NCI-H82 treated with DMSO at 0.1 percent for 48 hours (cell line): Measurements from ENCODE around the gene CENPB.
A peak's percentile ranks its signal among the peaks of the same experiment; 100 is the strongest.

ENCODE experiments used
- DNase-seq: peaks from one replicate; lab custom pipeline; 2025; ENCODE audit not compliant: unreplicated experiment; lab: John Stamatoyannopoulos, UW

CENPB gene

GRCh38 chr20:3751305-3751674, 35.2 kb downstream of the CENPB start:
- DNase-seq: no peak

- peak; percentile 33 for DNase-seq
Measured at GRCh38 chr20:3749689-3750531, 36.6 kb downstream of the CENPB start.

GRCh38 chr20:3749087-3749688, 37.4 kb downstream of the CENPB start:
- no peak for DNase-seq

GRCh38 chr20:3748073-3748472, 38.5 kb downstream of the CENPB start:
- no peak for DNase-seq

GRCh38 chr20:3747471-3747870, 39.1 kb downstream of the CENPB start:
- DNase-seq: no peak

GRCh38 chr20:3745686-3746173, 40.8 kb downstream of the CENPB start:
- no peak for DNase-seq

- peak; percentile 16 for DNase-seq
Measured at GRCh38 chr20:3744806-3745685, 41.5 kb downstream of the CENPB start.

- DNase-seq: no peak
Measured at GRCh38 chr20:3744037-3744436, 42.5 kb downstream of the CENPB start.

GRCh38 chr20:3743251-3743650, 43.3 kb downstream of the CENPB start:
- DNase-seq: no peak

GRCh38 chr20:3741836-3742458, 44.6 kb downstream of the CENPB start:
- no peak for DNase-seq

GRCh38 chr20:3740615-3741301, 45.8 kb downstream of the CENPB start:
- DNase-seq: no peak

GRCh38 chr20:3739926-3740451, 46.6 kb downstream of the CENPB start:
- no peak for DNase-seq

- no peak for DNase-seq
Measured at GRCh38 chr20:3739054-3739925, 47.2 kb downstream of the CENPB start.

- DNase-seq: no peak
Measured at GRCh38 chr20:3738111-3739053, 48.2 kb downstream of the CENPB start.

GRCh38 chr20:3735768-3736167, 50.8 kb downstream of the CENPB start:
- no peak for DNase-seq

- no peak for DNase-seq
Measured at GRCh38 chr20:3734111-3734843, 52.3 kb downstream of the CENPB start.
